GM18502 (cell line): ENCODE results near the gene GAS6.
"Not testable (repeated sequence)": the region's sequence is repeated elsewhere in the genome, so short reads cannot be mapped to it uniquely, and the experiment has no call there.

Experiments used
- ATAC-seq: cut with Tn5 transposase; IDR thresholded peaks from one replicate; pipeline ENCODE4 v1.9.1; 2021; ENCODE audit warnings: mild to moderate bottlenecking; ENCODE audit not compliant: unreplicated experiment, poor library complexity

Gene GAS6

GRCh38 chr13:113863524-113864272, at the start of gene GAS6:
TSS of gene GAS6 (minus strand) at chr13:113864076. CDS start at chr13:113863920, 156 bp downstream.
- peak; percentile 47 for ATAC-seq

GRCh38 chr13:113913408-113913807, 49.5 kb upstream of the GAS6 start:
- ATAC-seq, result not testable (repeated sequence)

GRCh38 chr13:113912596-113912995, 48.7 kb upstream of the GAS6 start:
- ATAC-seq, result no peak

- no peak for ATAC-seq
Observed at GRCh38 chr13:113907635-113908617, 44.0 kb upstream of the GAS6 start.

GRCh38 chr13:113906571-113906970, 42.7 kb upstream of the GAS6 start:
- ATAC-seq, result no peak

- no peak for ATAC-seq
Observed at GRCh38 chr13:113905942-113906341, 42.1 kb upstream of the GAS6 start.

GRCh38 chr13:113905018-113905417, 41.1 kb upstream of the GAS6 start:
- ATAC-seq, result no peak

- ATAC-seq, result no peak
Observed at GRCh38 chr13:113904411-113904810, 40.5 kb upstream of the GAS6 start.

GRCh38 chr13:113903912-113904311, 40.0 kb upstream of the GAS6 start:
- ATAC-seq, result no peak

- ATAC-seq, result no peak
Observed at GRCh38 chr13:113902986-113903775, 39.3 kb upstream of the GAS6 start.

GRCh38 chr13:113902481-113902880, 38.6 kb upstream of the GAS6 start:
- ATAC-seq, result no peak

GRCh38 chr13:113901642-113902041, 37.8 kb upstream of the GAS6 start:
- ATAC-seq, result no peak

GRCh38 chr13:113901231-113901630, 37.4 kb upstream of the GAS6 start:
- ATAC-seq, result no peak

GRCh38 chr13:113900646-113901045, 36.8 kb upstream of the GAS6 start:
- no peak for ATAC-seq

- ATAC-seq, result no peak
Observed at GRCh38 chr13:113898391-113898790, 34.5 kb upstream of the GAS6 start.

GRCh38 chr13:113897966-113898365, 34.1 kb upstream of the GAS6 start:
- no peak for ATAC-seq

- no peak for ATAC-seq
Observed at GRCh38 chr13:113897161-113897560, 33.3 kb upstream of the GAS6 start.

- ATAC-seq, result no peak
Observed at GRCh38 chr13:113895436-113895835, 31.6 kb upstream of the GAS6 start.

GRCh38 chr13:113890774-113891480, 27.1 kb upstream of the GAS6 start:
- ATAC-seq, result no peak

GRCh38 chr13:113889467-113889866, 25.6 kb upstream of the GAS6 start:
- ATAC-seq, result no peak
